SK-N-SH treated with all-trans-retinoic acid at 6 μM for 48 hours (cell line): ENCODE data around the gene RGS6.

Experiments
- ATAC-seq: fragments of 200-7000 bp; cut with Tn5 transposase; 3 replicates; pipeline ENCODE4 v1.9.1; 2020; ENCODE audit warnings: mild to moderate bottlenecking, moderate library complexity
- ARNTL ChIP-seq: fragments of 450-650 bp; formaldehyde crosslinking; IDR thresholded peaks from 2 replicates; pipeline ENCODE4 v1.5.0; 2020; ENCODE audit warnings: low read depth, mild to moderate bottlenecking, moderate library complexity, borderline replicate concordance
- CREB5 ChIP-seq: fragments of 250-450 bp; sonication (Bioruptor Pico); IDR thresholded peaks from 2 replicates; pipeline ENCODE4 v1.5.1; 2020; ENCODE audit warnings: low read depth, mild to moderate bottlenecking, moderate library complexity
- CSDC2 ChIP-seq: fragments of 250-450 bp; sonication (Bioruptor Pico); IDR thresholded peaks from 2 replicates; pipeline ENCODE4 v1.5.0; 2020; ENCODE audit warnings: mild to moderate bottlenecking, moderate library complexity
- CSRNP3 ChIP-seq: fragments of 250-450 bp; sonication (Bioruptor Pico); IDR thresholded peaks from 2 replicates; pipeline ENCODE4 v1.5.1; 2021; ENCODE audit warnings: mild to moderate bottlenecking, moderate library complexity
- ESRRG ChIP-seq: fragments of 250-450 bp; sonication (Bioruptor Pico); IDR thresholded peaks from 2 replicates; pipeline ENCODE4 v1.6.1; 2021; ENCODE audit warnings: mild to moderate bottlenecking
- GLIS3 ChIP-seq: fragments of 250-450 bp; sonication (Bioruptor Pico); IDR thresholded peaks from 2 replicates; pipeline ENCODE4 v1.5.0; 2020; ENCODE audit warnings: mild to moderate bottlenecking, moderate library complexity
- ISL1 ChIP-seq: fragments of 250-450 bp; sonication (Bioruptor Pico); IDR thresholded peaks from 2 replicates; pipeline ENCODE4 v2.1.2; 2022; ENCODE audit warnings: mild to moderate bottlenecking, moderate library complexity
- OSR1 ChIP-seq: fragments of 250-450 bp; sonication (Bioruptor Pico); IDR thresholded peaks from 2 replicates; pipeline ENCODE4 v1.8.0; 2022; ENCODE audit warnings: moderate library complexity, mild to moderate bottlenecking, inconsistent platforms
- POU6F1 ChIP-seq: fragments of 250-450 bp; sonication (Bioruptor Pico); IDR thresholded peaks from 2 replicates; pipeline ENCODE4 v1.8.0; 2021; ENCODE audit warnings: low read depth, mild to moderate bottlenecking, moderate library complexity, borderline replicate concordance
- PPARA ChIP-seq: fragments of 250-450 bp; sonication (Bioruptor Pico); IDR thresholded peaks from 2 replicates; pipeline ENCODE4 v1.5.0; 2020; ENCODE audit warnings: mild to moderate bottlenecking, borderline replicate concordance
- RARB ChIP-seq: fragments of 250-450 bp; sonication (Bioruptor Pico); IDR thresholded peaks from 2 replicates; pipeline ENCODE4 v1.8.0; 2021; ENCODE audit warnings: mild to moderate bottlenecking, moderate library complexity
- SNAI2 ChIP-seq: fragments of 250-450 bp; sonication (Bioruptor Pico); IDR thresholded peaks from 2 replicates; pipeline ENCODE4 v1.5.0; 2020; ENCODE audit warnings: mild to moderate bottlenecking, moderate library complexity
- TCF4 ChIP-seq: fragments of 250-450 bp; sonication (Bioruptor Pico); IDR thresholded peaks from 2 replicates; pipeline ENCODE4 v1.8.0; 2021; ENCODE audit warnings: mild to moderate bottlenecking, moderate library complexity, borderline replicate concordance
- TOX ChIP-seq: fragments of 250-450 bp; sonication (Bioruptor Pico); IDR thresholded peaks from 2 replicates; pipeline ENCODE4 v1.8.0; 2021; ENCODE audit warnings: mild to moderate bottlenecking, moderate library complexity, borderline replicate concordance
- TSHZ2 ChIP-seq: fragments of 250-450 bp; sonication (Bioruptor Pico); IDR thresholded peaks from 2 replicates; pipeline ENCODE4 v1.5.0; 2020; ENCODE audit warnings: mild to moderate bottlenecking, moderate library complexity
- ZC3H10 ChIP-seq: fragments of 250-450 bp; sonication (Bioruptor Pico); IDR thresholded peaks from 2 replicates; pipeline ENCODE4 v1.5.1; 2021; ENCODE audit warnings: mild to moderate bottlenecking, moderate library complexity
- ZFP3 ChIP-seq: fragments of 250-450 bp; sonication (Bioruptor Pico); IDR thresholded peaks from 2 replicates; pipeline ENCODE4 v1.5.0; 2020; ENCODE audit warnings: mild to moderate bottlenecking, moderate library complexity
- ZFP30 ChIP-seq: fragments of 450-650 bp; formaldehyde crosslinking; IDR thresholded peaks from 2 replicates; pipeline ENCODE4 v1.5.0; 2022; ENCODE audit warnings: mild to moderate bottlenecking, moderate library complexity
- ZNF565 ChIP-seq: fragments of 450-650 bp; formaldehyde crosslinking; conservative IDR thresholded peaks from 2 replicates; pipeline ENCODE4 v1.5.0; 2020; ENCODE audit warnings: low read depth, mild to moderate bottlenecking, moderate library complexity
- ZNF70 ChIP-seq: fragments of 450-650 bp; formaldehyde crosslinking; IDR thresholded peaks from 2 replicates; pipeline ENCODE4 v1.5.0; 2020; ENCODE audit warnings: mild to moderate bottlenecking, moderate library complexity

RGS6 gene

GRCh38 chr14:72291908-72292688 lies 359.9 kb downstream of the RGS6 start:
- no peak for TF ChIP-seq ARNTL
- ATAC-seq = peak; percentile 93

- TF ChIP-seq POU6F1 (no peak), ISL1 (CRISPR knock-in tag) (no peak), PPARA (CRISPR knock-in tag) (no peak), ZNF565 (no peak), ZFP3 (no peak), ESRRG (no peak), CREB5 (CRISPR knock-in tag) (no peak)
- peak; percentile 51; the same call in 2 of the 3 replicates for ATAC-seq
These were observed 360.4 kb downstream of the RGS6 start for GRCh38 chr14:72292689-72293024.

GRCh38 chr14:72301352-72301751 lies 369.1 kb downstream of the RGS6 start:
- ATAC-seq = no peak
- TF ChIP-seq TSHZ2 (CRISPR knock-in tag) (no peak), OSR1 (CRISPR knock-in tag) (no peak), ZFP30 (no peak), TCF4 (CRISPR knock-in tag) (no peak), CSRNP3 (CRISPR knock-in tag) (no peak), SNAI2 (CRISPR knock-in tag) (no peak), GLIS3 (CRISPR knock-in tag) (no peak), ESRRG (no peak), POU6F1 (no peak), ZC3H10 (CRISPR knock-in tag) (no peak), CREB5 (CRISPR knock-in tag) (no peak), ZNF70 (CRISPR knock-in tag) (no peak)

GRCh38 chr14:72303930-72304329 lies 371.7 kb downstream of the RGS6 start:
- ATAC-seq = no peak
- TF ChIP-seq ISL1 (CRISPR knock-in tag) (no peak), TOX (no peak), CSDC2 (CRISPR knock-in tag) (no peak), ZFP3 (no peak), ESRRG (no peak), GLIS3 (CRISPR knock-in tag) (no peak), RARB (CRISPR knock-in tag) (no peak), SNAI2 (CRISPR knock-in tag) (no peak), ZC3H10 (CRISPR knock-in tag) (no peak), CREB5 (CRISPR knock-in tag) (no peak), ARNTL (no peak)
